ENCODE data around the gene ACSL6. TPM values are rescaled to one million over a fixed set of nuclear protein-coding genes. Genes with fewer than 3 reads are reported as not detected.

Gene ACSL6, protein sequence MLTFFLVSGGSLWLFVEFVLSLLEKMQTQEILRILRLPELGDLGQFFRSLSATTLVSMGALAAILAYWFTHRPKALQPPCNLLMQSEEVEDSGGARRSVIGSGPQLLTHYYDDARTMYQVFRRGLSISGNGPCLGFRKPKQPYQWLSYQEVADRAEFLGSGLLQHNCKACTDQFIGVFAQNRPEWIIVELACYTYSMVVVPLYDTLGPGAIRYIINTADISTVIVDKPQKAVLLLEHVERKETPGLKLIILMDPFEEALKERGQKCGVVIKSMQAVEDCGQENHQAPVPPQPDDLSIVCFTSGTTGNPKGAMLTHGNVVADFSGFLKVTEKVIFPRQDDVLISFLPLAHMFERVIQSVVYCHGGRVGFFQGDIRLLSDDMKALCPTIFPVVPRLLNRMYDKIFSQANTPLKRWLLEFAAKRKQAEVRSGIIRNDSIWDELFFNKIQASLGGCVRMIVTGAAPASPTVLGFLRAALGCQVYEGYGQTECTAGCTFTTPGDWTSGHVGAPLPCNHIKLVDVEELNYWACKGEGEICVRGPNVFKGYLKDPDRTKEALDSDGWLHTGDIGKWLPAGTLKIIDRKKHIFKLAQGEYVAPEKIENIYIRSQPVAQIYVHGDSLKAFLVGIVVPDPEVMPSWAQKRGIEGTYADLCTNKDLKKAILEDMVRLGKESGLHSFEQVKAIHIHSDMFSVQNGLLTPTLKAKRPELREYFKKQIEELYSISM
- 0.98 TPM for total RNA-seq
- long read RNA-seq = 0 reads

DNA sequence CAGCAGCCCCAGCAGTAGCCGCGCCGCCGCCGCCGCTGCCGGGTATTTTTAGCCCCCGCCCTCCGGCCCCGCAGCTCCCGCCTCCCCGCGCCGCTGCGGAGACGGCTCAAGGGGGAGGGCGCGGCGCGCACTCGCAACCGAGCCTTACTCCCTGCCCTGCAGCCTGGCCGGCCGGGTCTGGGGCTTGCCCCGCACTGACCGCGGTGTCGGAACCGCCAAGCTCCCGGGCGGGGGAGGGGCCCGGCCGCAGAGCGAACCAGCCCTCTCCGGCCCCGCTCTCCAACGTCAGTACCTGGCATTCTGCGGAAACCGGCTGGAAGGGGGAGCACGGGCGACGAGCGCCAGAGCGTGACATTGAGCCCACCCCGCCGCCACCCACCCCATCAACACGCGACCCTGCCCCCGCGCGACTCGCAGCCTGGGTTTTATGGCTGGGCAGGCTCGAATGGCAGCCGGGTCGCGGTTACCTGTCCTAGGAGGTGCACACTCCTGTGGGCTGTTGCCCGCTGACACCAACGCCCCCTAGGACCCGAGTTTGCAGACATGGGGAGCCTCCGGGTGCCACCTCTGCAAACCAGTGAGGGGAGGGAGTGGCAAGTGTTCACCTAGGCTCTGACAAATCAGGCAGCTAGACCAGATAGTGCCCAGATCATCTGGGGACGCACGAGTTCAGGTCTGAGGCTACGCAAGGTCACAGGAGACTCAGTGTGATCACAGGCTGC lies at the start of gene ACSL6:
Gene ACSL6, minus strand, starts transcription at position 37 of the 722 bp plus-strand sequence. CDS start 105 bp downstream, outside the sequence.
- intact Hi-C loops (cut with DNase I) = no loop called here
- DNase-seq (peak; percentile 77), ATAC-seq (peak; percentile 65)
- Histone ChIP-seq H3K27ac (no peak within 1 kb of the TSS), H3K4me3 (peak within 1 kb of the TSS; percentile 57), H3K4me1 (peaks cover 6% of the 10 kb centered on the region), H3K27me3 (peaks cover 25% of the 10 kb centered on the region), H3K9me3 (no peaks in the 10 kb centered on the region), H3K36me3 (no peaks in the 10 kb centered on the region)
- TF ChIP-seq, protein P1, sequence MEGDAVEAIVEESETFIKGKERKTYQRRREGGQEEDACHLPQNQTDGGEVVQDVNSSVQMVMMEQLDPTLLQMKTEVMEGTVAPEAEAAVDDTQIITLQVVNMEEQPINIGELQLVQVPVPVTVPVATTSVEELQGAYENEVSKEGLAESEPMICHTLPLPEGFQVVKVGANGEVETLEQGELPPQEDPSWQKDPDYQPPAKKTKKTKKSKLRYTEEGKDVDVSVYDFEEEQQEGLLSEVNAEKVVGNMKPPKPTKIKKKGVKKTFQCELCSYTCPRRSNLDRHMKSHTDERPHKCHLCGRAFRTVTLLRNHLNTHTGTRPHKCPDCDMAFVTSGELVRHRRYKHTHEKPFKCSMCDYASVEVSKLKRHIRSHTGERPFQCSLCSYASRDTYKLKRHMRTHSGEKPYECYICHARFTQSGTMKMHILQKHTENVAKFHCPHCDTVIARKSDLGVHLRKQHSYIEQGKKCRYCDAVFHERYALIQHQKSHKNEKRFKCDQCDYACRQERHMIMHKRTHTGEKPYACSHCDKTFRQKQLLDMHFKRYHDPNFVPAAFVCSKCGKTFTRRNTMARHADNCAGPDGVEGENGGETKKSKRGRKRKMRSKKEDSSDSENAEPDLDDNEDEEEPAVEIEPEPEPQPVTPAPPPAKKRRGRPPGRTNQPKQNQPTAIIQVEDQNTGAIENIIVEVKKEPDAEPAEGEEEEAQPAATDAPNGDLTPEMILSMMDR (IDR thresholded peaks at IDR 0.05) = no peak

DNA sequence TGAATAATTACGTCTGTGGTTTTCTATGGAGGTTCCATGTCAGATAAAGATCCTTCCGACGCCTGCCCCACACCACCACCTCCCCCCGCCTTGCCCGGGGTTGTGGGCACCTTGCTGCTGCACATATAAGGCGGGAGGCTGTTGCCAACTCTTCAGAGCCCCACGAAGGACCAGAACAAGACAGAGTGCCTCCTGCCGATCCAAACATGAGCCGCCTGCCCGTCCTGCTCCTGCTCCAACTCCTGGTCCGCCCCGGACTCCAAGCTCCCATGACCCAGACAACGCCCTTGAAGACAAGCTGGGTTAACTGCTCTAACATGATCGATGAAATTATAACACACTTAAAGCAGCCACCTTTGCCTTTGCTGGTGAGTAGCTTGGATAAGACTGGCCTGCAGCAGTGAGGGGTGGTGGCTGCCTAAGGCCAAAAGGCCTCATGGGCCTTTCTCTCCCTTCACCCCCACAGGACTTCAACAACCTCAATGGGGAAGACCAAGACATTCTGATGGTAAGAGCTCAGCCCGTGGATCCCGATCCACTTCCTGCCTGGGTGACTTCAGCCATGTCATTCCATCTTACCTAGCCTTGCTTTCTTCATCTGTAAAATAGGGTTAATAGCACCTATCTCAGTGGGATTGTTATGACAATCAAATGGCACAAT lies 49.2 kb upstream of the ACSL6 start, which contains the start of gene IL3:
Gene IL3, plus strand, starts transcription at position 155 of the 661 bp plus-strand sequence. Its CDS starts 52 bp downstream, at position 207.
- intact Hi-C loops (cut with DNase I) = no loop called here
- TF ChIP-seq, protein P1 (IDR thresholded peaks at IDR 0.05) = no peak
- DNase-seq = peak; percentile 51

DNA sequence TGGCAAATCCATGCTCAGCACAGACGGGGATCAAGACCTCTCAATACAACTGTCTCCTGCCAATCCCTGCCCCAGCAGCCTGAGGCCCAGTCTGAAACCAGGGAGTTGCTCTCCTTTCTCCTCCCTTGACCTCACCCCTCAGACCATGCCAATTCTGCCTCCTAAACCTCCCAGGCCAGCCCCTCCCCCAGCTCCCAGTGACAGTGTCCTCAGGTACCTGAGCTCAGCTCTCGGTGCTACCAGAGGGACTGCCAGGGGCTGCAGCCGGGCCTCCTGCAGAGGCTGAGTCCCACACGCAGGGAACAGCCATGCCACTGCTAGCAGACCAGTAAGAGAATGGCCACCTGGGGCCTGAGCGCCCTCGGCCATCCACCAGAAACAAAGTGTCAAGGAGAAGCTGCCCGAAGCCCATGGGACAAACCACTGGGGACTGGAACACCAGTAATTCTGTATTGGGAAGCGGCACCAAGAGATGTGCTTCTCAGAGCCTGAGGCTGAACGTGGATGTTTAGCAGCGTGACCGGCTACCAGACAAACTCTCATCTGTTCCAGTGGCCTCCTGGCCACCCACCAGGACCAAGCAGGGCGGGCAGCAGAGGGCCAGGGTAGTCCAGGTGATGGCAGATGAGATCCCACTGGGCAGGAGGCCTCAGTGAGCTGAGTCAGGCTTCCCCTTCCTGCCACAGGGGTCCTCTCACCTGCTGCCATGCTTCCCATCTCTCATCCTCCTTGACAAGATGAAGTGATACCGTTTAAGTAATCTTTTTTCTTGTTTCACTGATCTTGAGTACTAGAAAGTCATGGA lies 48.4 kb upstream of the ACSL6 start:
- Histone ChIP-seq H3K4me3 (no peak overlapping the region), H3K4me1 (no peaks in the 10 kb centered on the region), H3K27ac (no peak overlapping the region), H3K9me3 (no peaks in the 10 kb centered on the region), H3K36me3 (no peaks in the 10 kb centered on the region), H3K27me3 (no peaks in the 10 kb centered on the region)
- intact Hi-C loops (cut with DNase I) = no loop called here
- DNase-seq (peak; percentile 56), ATAC-seq (no peak)
- TF ChIP-seq, protein P1 (IDR thresholded peaks at IDR 0.05) = no peak

More for the DNA sequence above, 49.2 kb upstream of the ACSL6 start, which contains the start of gene IL3:
- Histone ChIP-seq H3K27ac (no peak within 1 kb of the TSS), H3K4me1 (no peaks in the 10 kb centered on the region), H3K4me3 (no peak within 1 kb of the TSS), H3K9me3 (no peaks in the 10 kb centered on the region), H3K36me3 (no peaks in the 10 kb centered on the region), H3K27me3 (no peaks in the 10 kb centered on the region)
- ATAC-seq = no peak

DNA sequence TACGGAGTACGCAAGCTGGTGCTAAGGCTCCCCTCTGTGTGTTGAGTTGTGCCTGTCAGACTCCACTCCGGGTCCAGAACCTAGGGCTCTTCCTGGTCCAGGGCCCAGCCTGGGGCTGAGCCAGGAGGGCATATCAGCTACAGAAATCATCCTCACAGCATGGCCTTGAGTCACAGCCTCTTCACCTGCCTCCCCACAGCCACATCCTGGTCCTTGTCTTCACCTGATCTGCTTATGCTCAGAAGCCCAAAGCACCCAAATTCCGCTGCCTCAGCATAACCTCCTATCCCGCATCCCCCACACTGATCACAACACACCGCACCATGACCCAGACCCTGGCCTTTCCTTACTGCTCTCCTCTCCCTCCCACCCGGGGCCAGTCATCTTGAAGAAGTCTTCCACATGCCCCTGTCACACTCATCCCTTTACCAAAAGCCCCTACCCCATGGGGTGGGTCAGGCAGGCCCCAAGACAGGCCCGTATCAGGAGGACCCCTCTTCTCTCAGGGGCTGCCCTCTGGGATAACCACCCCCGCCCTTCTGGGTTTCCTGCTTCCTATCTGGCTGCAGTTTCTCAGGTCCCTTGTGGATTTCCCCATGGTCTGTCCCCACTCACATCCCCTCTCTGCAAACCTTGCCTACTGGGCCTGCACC lies 47.7 kb upstream of the ACSL6 start:
- DNase-seq = peak; percentile 53
- Histone ChIP-seq H3K4me3 (no peak overlapping the region), H3K9me3 (no peaks in the 10 kb centered on the region), H3K36me3 (no peaks in the 10 kb centered on the region), H3K27ac (no peak overlapping the region), H3K27me3 (no peaks in the 10 kb centered on the region), H3K4me1 (no peaks in the 10 kb centered on the region)
- TF ChIP-seq, protein P1 (IDR thresholded peaks at IDR 0.05) = no peak
- intact Hi-C loops (cut with DNase I) = no loop called here
- ATAC-seq = no peak
